NCI-H2081 treated with DMSO at 0.1 percent for 48 hours (cell line): Measurements from ENCODE around the gene PPP1R12C.

Source experiments
- DNase-seq: peaks from one replicate; lab custom pipeline; 2025; lab: John Stamatoyannopoulos, UW

The PPP1R12C gene

DNA sequence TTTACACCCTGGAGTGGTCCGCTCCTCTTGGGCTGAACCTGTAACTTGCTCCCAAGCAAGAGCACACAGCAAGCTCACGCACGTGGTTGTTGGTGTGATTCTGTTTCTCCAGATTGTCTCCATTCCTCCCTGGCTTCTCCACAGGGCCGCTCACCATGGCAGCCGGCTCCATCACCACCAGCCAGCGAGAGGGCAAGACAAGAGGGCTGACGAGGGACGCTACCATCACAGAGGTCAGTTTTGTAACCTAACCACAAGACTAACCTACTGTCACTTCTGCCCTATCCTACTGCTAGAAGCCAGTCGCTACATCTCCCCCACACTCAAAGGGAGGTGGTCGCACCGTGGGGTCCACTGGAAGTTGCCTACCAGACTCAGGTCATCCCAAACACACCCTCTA, 74.7 kb downstream of the PPP1R12C start:
- DNase-seq: no peak

DNA sequence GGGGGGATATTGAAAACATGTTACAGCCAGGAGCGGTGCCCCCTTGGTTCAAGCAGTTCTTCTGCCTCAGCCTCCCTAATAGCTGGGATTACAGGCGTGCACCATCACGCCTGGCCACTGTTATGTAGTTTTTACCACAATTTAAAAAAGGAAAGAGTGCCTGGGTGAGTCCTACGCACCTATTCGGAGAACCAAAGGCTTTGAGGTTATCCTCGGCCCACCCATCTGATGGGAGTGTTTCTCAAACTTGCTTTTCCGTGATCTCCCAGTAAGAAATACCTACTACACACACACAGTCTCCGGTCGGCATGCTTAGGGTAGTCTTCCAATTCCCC, 75.1 kb downstream of the PPP1R12C start:
- DNase-seq: no peak

DNA sequence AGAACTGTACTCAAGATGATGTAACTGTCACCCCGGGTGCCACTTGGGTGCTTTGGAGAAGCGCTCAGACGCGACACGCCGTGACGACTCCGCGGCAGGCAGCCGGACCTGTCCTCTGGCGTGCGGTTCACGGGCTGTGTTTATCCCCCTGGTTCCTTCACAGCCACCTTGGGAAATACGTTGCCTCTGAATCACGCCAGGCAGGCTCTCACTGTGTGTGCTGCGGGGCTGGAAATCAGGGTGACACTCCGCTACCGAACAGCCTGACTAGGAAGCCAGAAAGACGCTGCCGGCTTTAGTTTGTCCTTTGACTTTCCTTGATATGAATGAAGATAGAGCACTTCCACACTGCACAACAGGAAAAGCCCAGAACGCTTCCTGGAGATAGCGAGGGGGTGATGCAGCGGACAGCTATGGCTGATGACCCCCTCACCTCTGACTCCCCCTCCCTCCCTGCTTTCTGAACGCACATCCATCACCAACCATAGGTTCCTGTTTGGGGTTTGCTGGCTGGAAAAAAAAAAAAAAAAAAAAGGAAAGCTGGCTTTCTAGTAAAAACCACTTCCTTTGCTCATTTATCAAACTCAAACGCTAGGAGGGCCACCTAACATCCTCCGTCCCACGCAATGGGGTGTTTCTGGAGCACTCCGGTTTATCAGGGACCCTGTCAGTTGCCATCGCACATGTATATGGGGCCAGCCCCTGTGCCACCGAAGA, 75.7 kb downstream of the PPP1R12C start:
- DNase-seq: no peak

DNA sequence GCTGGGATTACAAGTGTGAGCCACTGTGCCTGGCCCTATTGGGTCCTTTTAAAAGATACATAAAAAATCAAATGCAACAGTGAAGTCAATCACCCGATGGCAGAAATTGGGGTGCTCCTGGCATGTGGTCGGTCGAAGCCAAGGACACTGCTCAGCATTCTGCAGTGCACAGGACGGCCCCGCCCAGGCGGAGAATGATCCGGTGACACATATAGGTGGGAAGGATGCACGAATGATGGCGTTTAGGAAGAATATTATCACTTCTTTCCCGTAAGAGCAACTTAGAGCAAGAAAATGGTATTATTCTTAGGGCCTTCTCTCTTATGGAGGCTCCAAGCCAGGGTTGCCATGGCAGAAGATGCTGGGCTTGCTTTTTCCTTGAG, 76.2 kb downstream of the PPP1R12C start:
- DNase-seq: no peak
